ENCODE data around the gene ADISSP. TPM values are rescaled to one million over a fixed set of nuclear protein-coding genes. Genes with fewer than 3 reads are reported as not detected.

Gene ADISSP
- total RNA-seq, 4 donors from 2014 or later, result 20.1 to 115 (median 22.8) TPM

DNA sequence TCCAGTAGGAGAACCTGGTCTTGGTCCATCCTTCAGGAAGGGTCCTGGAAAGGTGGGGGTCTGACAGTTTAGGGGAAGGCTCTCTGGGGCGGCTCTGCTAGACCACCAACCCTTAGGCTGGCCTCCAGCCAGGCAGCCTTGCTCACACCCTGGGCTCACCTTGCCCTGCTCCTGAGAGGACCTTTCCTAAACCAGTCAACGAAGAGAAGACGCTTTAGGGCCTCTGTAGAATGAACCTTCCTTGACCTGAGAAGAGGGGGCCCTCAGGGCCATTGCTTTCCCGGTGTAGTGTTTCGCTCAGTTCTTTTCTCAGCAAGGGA is 29.6 kb upstream of the ADISSP start:
- TF ChIP-seq, protein P1, sequence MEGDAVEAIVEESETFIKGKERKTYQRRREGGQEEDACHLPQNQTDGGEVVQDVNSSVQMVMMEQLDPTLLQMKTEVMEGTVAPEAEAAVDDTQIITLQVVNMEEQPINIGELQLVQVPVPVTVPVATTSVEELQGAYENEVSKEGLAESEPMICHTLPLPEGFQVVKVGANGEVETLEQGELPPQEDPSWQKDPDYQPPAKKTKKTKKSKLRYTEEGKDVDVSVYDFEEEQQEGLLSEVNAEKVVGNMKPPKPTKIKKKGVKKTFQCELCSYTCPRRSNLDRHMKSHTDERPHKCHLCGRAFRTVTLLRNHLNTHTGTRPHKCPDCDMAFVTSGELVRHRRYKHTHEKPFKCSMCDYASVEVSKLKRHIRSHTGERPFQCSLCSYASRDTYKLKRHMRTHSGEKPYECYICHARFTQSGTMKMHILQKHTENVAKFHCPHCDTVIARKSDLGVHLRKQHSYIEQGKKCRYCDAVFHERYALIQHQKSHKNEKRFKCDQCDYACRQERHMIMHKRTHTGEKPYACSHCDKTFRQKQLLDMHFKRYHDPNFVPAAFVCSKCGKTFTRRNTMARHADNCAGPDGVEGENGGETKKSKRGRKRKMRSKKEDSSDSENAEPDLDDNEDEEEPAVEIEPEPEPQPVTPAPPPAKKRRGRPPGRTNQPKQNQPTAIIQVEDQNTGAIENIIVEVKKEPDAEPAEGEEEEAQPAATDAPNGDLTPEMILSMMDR (IDR thresholded peaks at IDR 0.05; ENCODE audit: low read depth), result no peak

DNA sequence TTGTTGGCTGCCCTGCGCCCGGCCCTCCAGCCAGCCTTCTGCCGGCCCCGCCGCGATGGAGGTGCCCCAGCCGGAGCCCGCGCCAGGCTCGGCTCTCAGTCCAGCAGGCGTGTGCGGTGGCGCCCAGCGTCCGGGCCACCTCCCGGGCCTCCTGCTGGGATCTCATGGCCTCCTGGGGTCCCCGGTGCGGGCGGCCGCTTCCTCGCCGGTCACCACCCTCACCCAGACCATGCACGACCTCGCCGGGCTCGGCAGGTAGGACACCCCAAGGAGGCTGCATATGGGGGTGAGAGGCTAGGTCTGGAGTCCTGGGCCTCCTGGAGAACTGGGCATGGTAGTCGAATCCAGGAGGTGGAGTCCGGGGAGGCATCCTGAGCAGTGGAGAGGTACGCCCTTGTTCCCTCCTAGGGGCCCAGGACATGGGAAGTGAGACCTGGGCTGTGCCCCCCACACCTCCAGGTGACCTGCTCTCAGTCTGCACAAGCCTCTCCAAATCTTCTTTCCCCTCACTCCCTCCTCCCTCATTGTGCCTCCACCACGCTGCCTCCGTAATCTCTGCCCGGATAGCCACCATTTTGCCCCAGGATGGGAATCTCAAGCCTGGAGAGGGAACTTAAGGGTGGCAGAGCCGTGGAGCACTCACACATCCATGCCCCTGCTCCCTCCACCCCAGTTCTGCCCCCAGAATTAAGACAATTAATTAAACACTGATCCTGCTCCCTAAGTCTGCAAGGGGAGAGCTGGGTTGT is 29.1 kb upstream of the ADISSP start:
- TF ChIP-seq, protein P1 (IDR thresholded peaks at IDR 0.05; ENCODE audit: low read depth), result no peak

DNA sequence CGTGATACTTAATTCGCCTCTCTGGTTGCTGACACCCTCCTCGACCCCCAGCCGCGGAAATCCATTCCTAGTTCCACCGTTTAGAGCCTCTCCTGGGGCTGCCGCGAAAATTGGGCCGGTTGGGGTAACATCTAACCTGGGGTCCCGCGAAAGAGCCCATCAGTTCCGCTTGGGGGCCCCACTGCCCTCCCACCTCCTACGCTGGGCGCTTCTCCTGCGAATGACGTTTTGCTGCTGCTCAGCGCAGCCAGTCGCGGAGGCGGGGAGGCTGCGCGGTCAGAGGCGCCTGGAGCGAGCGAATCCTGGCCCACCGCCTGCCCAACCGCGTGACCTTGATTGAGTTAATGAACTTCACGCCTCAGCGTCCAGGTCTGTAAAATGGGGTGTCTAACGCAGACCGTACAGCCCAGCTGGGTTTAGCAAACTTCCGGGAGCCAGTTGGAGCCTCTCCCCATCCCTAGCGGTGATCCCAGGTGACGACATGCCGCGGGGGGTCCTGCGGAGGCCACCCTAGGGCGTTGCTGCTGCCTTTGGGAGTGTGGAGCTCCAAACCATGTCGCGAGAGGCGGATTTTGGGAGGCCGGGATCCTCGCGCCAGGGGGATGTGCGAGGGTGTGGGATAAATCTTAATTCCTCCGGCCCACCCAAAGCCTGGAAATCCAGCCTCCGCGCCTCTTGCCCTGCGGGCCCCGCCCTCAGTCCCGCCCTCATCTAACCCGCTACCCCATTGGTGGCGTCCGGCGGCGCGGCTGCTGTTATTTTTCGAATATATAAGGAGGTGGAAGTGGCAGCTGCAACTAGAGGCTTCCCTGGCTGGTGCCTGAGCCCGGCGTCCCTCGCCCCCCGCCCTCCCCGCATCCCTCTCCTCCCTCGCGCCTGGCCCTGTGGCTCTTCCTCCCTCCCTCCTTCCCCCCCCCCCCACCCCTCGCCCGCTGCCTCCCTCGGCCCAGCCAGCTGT is 28.2 kb upstream of the ADISSP start, which contains the start of gene CDC25B:
Gene CDC25B (plus strand): TSS at position 800 of the 958 bp plus-strand sequence. CDS start 222 bp downstream, outside the sequence.
- TF ChIP-seq, protein P1 (IDR thresholded peaks at IDR 0.05; ENCODE audit: low read depth), result no peak

DNA sequence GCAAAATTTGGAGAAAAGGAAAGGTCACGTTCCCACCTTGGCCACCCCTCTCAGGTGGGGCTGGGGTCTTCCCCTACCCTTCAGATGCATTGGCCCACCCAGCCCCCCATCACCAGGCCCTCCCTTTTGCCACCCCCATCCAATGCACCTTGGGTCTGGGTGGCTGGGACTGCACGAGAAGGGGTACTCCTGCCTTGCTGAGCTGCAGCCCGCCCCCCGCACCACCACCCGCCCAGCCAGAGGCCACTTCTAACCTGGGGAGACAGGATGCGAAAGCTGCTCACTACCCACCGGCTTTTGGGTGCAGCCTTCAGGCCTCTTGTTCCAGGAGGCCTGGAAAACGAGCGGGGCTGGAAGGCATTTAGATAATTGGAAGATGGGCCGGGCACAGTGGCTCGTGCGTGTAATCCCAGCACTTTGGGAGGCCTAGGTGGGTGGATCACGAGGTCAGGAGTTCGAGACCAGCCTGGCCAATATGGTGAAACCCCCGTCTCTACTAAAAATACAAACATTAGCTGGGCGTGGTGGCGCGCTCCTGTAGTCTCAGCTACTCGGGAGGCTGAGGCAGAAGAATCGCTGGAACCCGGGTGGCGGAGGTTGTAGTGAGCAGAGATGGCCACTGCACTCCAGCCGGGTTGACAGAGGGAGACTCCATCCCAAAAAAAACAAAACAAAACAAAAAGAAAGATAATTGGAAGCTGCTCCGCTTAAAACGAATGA is 27.3 kb upstream of the ADISSP start:
- TF ChIP-seq, protein P1 (IDR thresholded peaks at IDR 0.05; ENCODE audit: low read depth), result no peak

DNA sequence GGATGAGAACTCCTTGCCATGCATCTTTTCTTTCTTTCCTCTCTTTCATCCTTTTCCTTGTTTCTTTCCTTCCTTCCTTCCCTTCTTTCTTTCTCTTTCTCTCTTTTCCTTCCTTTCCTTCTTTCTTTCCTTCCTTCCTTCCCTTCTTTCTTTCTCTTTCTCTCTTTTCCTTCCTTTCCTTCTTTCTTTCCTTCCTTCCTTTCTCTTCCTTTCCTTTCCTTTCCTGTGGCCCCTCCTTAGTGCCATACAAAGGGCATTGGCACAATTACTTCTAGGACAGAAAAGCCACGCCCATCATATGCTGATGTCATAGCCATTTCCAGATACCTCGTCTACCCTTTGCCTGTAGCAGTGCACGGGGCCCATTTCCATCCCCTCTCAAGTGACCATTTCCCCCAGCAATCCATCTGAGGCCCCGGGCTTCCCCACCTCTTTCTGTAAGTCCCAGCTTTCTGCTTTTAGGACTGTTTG is 21.2 kb upstream of the ADISSP start:
- TF ChIP-seq, protein P1 (IDR thresholded peaks at IDR 0.05; ENCODE audit: low read depth), result no peak

DNA sequence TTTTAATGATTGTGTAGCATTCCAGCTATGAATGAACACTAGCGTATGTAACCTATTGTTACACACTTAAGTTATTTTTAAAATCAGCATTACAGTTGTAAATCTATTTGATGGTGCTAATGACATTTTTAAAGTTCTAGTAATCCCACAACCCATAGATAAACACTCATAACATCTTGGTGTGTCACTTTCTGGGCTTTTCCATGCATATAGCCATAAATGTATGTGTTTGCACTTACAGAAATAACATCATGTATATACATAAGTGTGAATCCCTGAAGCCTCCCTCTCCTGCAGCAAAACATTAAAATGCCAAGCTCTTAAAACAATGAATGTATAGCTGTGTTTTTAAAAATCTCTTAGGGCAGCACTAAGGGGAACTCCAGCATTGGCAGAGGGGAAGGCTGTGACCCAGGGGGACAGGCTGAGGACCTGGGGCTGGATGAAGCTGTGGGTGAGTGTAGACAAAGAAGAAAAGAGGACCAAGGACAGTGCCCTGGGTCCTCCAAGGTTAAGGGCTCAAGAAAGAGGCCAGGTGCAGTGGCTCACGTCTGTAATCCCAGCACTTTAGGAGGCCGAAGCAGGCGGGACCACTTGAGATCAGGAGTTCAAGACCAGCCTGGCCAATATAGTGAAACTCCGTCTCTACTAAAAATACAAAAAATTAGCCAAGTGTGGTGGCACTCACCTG is 19.9 kb upstream of the ADISSP start:
- TF ChIP-seq, protein P1 (IDR thresholded peaks at IDR 0.05; ENCODE audit: low read depth), result no peak
